Hepatocyte (in vitro differentiated cells): Measurements from ENCODE around the gene ITPR1. TPM values are rescaled to one million over a fixed set of nuclear protein-coding genes. Genes with fewer than 3 reads are reported as not detected.

ENCODE experiments used
- DNase-seq: peaks from one replicate; pipeline ENCODE4 v3.0.0-alpha.2; 2016; ENCODE audit warnings: low spot score
- H2AFZ ChIP-seq: fragments of 200-600 bp; sonication (generic); 2 replicates; pipeline ENCODE4 v1.6.0; 2016; ENCODE audit warnings: antibody characterized with exemption, mild to moderate bottlenecking
- H3K27ac ChIP-seq: fragments of 200-600 bp; sonication (generic); 2 replicates; pipeline ENCODE4 v1.5.1; 2016; ENCODE audit warnings: mild to moderate bottlenecking
- H3K27me3 ChIP-seq: fragments of 200-600 bp; sonication (generic); 2 replicates; pipeline ENCODE4 v1.6.1; 2016
- H3K36me3 ChIP-seq: fragments of 200-600 bp; sonication (generic); replicated peaks from 2 replicates; pipeline ENCODE4 v1.5.1; 2016; ENCODE audit warnings: low read depth; ENCODE audit not compliant: insufficient read depth
- H3K4me1 ChIP-seq: fragments of 200-600 bp; sonication (generic); 2 replicates; pipeline ENCODE4 v1.5.1; 2016; ENCODE audit warnings: mild to moderate bottlenecking, moderate library complexity; ENCODE audit not compliant: insufficient read depth
- H3K4me2 ChIP-seq: fragments of 200-600 bp; sonication (generic); 2 replicates; pipeline ENCODE4 v1.6.0; 2016
- H3K4me3 ChIP-seq: fragments of 200-600 bp; sonication (generic); 2 replicates; pipeline ENCODE4 v1.5.1; 2016; ENCODE audit warnings: mild to moderate bottlenecking
- H3K79me2 ChIP-seq: fragments of 200-600 bp; sonication (generic); 2 replicates; pipeline ENCODE4 v1.6.0; 2017; ENCODE audit warnings: mild to moderate bottlenecking
- H3K9me2 ChIP-seq: fragments of 200-600 bp; sonication (generic); replicated peaks from 2 replicates; pipeline ENCODE4 v1.6.0; 2017; ENCODE audit warnings: mild to moderate bottlenecking; ENCODE audit not compliant: insufficient read depth
- H3K9me3 ChIP-seq: fragments of 200-600 bp; sonication (generic); 2 replicates; pipeline ENCODE4 v1.5.1; 2016; ENCODE audit warnings: low read depth, mild to moderate bottlenecking
- H4K20me1 ChIP-seq: fragments of 200-600 bp; sonication (generic); 2 replicates; pipeline ENCODE4 v1.6.0; 2016; ENCODE audit warnings: mild to moderate bottlenecking; ENCODE audit not compliant: insufficient read depth, poor library complexity, severe bottlenecking
- EZH2 ChIP-seq: fragments of 200-600 bp; sonication (generic); IDR thresholded peaks from 2 replicates; pipeline ENCODE4 v1.6.1; 2016; ENCODE audit warnings: antibody characterized with exemption, mild to moderate bottlenecking, borderline replicate concordance
- EZH2phosphoT487 ChIP-seq: fragments of 200-600 bp; sonication (generic); IDR thresholded peaks from one replicate; pipeline ENCODE4 v1.6.1; 2018; ENCODE audit warnings: antibody characterized with exemption, mild to moderate bottlenecking, low read depth, moderate library complexity; ENCODE audit not compliant: unreplicated experiment, severe bottlenecking
- WGBS: methylation state at CpG from one replicate; pipeline ENCODE4 v1.1.6; 2016; ENCODE audit warnings: low lambda C conversion rate; ENCODE audit errors: missing lambda C conversion rate; 5-methylcytosine and 5-hydroxymethylcytosine counted together
- polyA plus RNA-seq: library from polyadenylated mRNA; unstranded; fragments of >200 nt; fragmentation: Nextera tagmentation; extraction: Ambion mirVana; gene quantifications from 2 replicates; pipeline ENCODE4 v1.2.1, GENCODE V29; 2016
- total RNA-seq: library from RNA; depleted of rRNA; stranded (reverse); fragments of >200 nt; gene quantifications from 2 replicates; pipeline ENCODE4 v1.2.3, GENCODE V29; 2014
- TF ChIP-seq, protein P1 (sequence below): fragments of 200-600 bp; sonication (generic); IDR thresholded peaks from 2 replicates; pipeline ENCODE4 v1.5.1; 2016; ENCODE audit warnings: antibody characterized with exemption, mild to moderate bottlenecking; ENCODE audit not compliant: poor library complexity

ITPR1 gene
- total and polyA plus RNA-seq, 2 experiments from 2014 or later = 46.8 to 90.8 TPM

- Histone ChIP-seq H3K27ac (peak overlapping the region; percentile 86), H4K20me1 (no peaks in the 10 kb centered on the region), H3K36me3 (no peaks in the 10 kb centered on the region), H3K4me1 (peaks cover 7% of the 10 kb centered on the region), H2AFZ (peak overlapping the region; percentile 82), H3K79me2 (peaks cover 16% of the 10 kb centered on the region), H3K4me2 (peak overlapping the region; percentile 87), H3K9me3 (no peaks in the 10 kb centered on the region), H3K9me2 (no peaks in the 10 kb centered on the region), H3K27me3 (no peaks in the 10 kb centered on the region), H3K4me3 (peak overlapping the region; percentile 60)
- TF ChIP-seq EZH2phosphoT487 (no peak), EZH2 (no peak)
- TF ChIP-seq, protein P1, sequence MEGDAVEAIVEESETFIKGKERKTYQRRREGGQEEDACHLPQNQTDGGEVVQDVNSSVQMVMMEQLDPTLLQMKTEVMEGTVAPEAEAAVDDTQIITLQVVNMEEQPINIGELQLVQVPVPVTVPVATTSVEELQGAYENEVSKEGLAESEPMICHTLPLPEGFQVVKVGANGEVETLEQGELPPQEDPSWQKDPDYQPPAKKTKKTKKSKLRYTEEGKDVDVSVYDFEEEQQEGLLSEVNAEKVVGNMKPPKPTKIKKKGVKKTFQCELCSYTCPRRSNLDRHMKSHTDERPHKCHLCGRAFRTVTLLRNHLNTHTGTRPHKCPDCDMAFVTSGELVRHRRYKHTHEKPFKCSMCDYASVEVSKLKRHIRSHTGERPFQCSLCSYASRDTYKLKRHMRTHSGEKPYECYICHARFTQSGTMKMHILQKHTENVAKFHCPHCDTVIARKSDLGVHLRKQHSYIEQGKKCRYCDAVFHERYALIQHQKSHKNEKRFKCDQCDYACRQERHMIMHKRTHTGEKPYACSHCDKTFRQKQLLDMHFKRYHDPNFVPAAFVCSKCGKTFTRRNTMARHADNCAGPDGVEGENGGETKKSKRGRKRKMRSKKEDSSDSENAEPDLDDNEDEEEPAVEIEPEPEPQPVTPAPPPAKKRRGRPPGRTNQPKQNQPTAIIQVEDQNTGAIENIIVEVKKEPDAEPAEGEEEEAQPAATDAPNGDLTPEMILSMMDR = no peak
- DNase-seq = peak; percentile 76
- WGBS = 1% methylated on average over 43 of the region's 43 CpGs
Measured at GRCh38 chr3:4492208-4493013, 737 bp upstream of the ITPR1 start.

- Histone ChIP-seq H2AFZ (peak overlapping the region; percentile 51), H3K79me2 (peaks cover 20% of the 10 kb centered on the region), H3K9me3 (no peaks in the 10 kb centered on the region), H4K20me1 (no peaks in the 10 kb centered on the region), H3K27ac (peak overlapping the region; percentile 27), H3K36me3 (no peaks in the 10 kb centered on the region), H3K4me2 (peak overlapping the region; percentile 87), H3K27me3 (no peaks in the 10 kb centered on the region), H3K4me3 (peak overlapping the region; percentile 66), H3K9me2 (no peaks in the 10 kb centered on the region), H3K4me1 (peaks cover 7% of the 10 kb centered on the region)
- DNase-seq = peak; percentile 34
- 12% methylated on average over 28 of the region's 28 CpGs for WGBS
- TF ChIP-seq EZH2 (no peak), EZH2phosphoT487 (no peak)
- TF ChIP-seq, protein P1 = no peak
Measured at GRCh38 chr3:4493941-4494894, 1.1 kb downstream of the ITPR1 start.

DNA sequence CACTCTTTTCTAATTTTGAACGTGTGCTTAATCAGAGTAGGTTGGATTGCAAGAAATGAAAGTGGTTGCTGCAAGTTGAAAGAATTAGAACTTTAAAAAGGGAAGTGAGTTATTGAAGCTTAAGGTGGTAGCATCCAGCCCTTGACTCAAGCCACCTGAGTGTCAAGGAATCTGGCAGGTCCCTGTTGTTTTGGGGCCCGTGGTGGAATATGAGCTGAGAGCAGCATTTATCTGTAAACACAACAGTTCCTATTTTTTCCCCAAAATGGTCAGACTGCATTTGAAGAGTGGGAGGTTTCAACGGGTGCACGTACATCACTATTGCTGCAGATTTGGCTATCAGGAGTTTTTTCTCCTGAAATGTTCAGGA lies 1.7 kb downstream of the ITPR1 start:
- Histone ChIP-seq H3K9me3 (no peaks in the 10 kb centered on the region), H3K4me2 (peak overlapping the region; percentile 87), H4K20me1 (no peaks in the 10 kb centered on the region), H3K79me2 (peaks cover 20% of the 10 kb centered on the region), H3K36me3 (no peaks in the 10 kb centered on the region), H3K27me3 (no peaks in the 10 kb centered on the region), H3K4me3 (no peak overlapping the region), H3K4me1 (peaks cover 7% of the 10 kb centered on the region), H2AFZ (peak overlapping the region; percentile 51), H3K27ac (peak overlapping the region; percentile 27), H3K9me2 (no peaks in the 10 kb centered on the region)
- no peak for DNase-seq
- WGBS = 50% methylated on average over 4 of the region's 4 CpGs
- TF ChIP-seq EZH2phosphoT487 (no peak), EZH2 (no peak)
- TF ChIP-seq, protein P1 = no peak
